Measurements from ENCODE around the gene EXOC3L4. TPM values are rescaled to one million over a fixed set of nuclear protein-coding genes. Genes with fewer than 3 reads are reported as not detected.

The EXOC3L4 gene
- total RNA-seq, 2 experiments from 2014 or later = not detected

DNA sequence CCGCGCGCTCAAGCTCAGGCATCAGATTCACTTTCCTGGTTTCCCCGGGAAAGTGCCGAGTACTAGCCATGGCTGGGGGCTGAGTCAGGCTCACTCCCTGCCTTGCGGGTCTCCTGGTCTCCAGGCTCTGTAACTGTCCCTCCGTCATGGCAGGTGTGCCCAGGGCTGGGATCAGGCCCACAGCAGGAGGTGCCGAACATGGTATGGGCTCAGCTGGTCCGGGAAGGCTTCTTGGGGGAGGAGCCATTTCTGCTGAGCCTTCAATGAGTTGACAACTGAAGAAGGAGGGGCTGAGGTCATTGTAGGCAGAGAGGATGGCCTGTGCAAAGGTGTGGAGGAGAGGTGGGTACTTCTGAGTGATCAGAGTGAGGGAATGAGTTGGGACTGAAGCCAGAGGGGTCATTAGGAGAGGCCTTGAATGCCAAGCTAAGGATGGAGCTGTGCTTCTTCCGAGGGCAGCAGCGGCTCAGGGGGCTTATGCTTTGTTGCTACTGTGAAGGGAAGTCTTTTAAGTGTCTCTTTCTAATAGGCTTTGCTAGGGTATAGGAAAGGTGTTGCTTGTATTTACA, 769 bp downstream of the EXOC3L4 start:
- Histone ChIP-seq H4K20me1 (ENCODE audit: insufficient read depth, low read length) (no peaks in the 10 kb centered on the region), H3K9me2 (ENCODE audit: insufficient read depth, low read length) (no peaks in the 10 kb centered on the region), H3K79me2 (ENCODE audit: insufficient read depth, low read depth, low read length) (no peaks in the 10 kb centered on the region), H3K27ac (ENCODE audit: low read depth, low read length, poor library complexity, severe bottlenecking) (no peak overlapping the region), H3K4me1 (ENCODE audit: insufficient read depth, low read length, poor library complexity, severe bottlenecking) (peaks cover 5% of the 10 kb centered on the region), H3K4me3 (ENCODE audit: low read depth, low read length, poor library complexity, severe bottlenecking) (no peak overlapping the region), H3K36me3 (ENCODE audit: insufficient read depth, low read length) (no peaks in the 10 kb centered on the region), H3K4me2 (ENCODE audit: low read length) (no peak overlapping the region), H2AFZ (ENCODE audit: low read length) (no peak overlapping the region), H3K9me3 (ENCODE audit: low read length) (no peaks in the 10 kb centered on the region)
- POLR2A ChIA-PET = interaction anchor here (1.7 kb wide), 1 partner anchor 10 kb away, joined by 9 read pairs; no protein-coding TSS in a partner anchor
- CTCF ChIA-PET (ENCODE audit: unreplicated experiment) = interaction anchor here (1.0 kb wide), 1 partner anchor 10 kb away, joined by 4 read pairs; no protein-coding TSS in a partner anchor
- DNase-seq (ENCODE audit: low spot score) = no peak
- TF ChIP-seq EZH2phosphoT487 (IDR thresholded peaks at IDR 0.05; ENCODE audit: borderline replicate concordance, low read depth, low read length) (no peak), CTCF (conservative IDR thresholded peaks at IDR 0.05; ENCODE audit: low read length) (no peak)
- BruUV-seq (replicated peaks) = no TSS peak
- intact Hi-C loops (cut with micrococcal nuclease; ENCODE audit: unreplicated experiment) = no loop called here

GRCh38 chr14:103096387-103096786, 1.9 kb downstream of the EXOC3L4 start:
- no TSS peak for BruUV-seq (replicated peaks)
- ChIA-PET POLR2A (interaction anchor here (0.6 to 1.7 kb wide), 3 partner anchors 9 to 196 kb away, joined by 3 to 9 read pairs (median 4); no protein-coding TSS in a partner anchor), CTCF (ENCODE audit: unreplicated experiment) (interaction anchor here (0.6 to 1.0 kb wide), 2 partner anchors 9 to 350 kb away, joined by 4 read pairs; no protein-coding TSS in a partner anchor)
- Histone ChIP-seq H3K9me3 (ENCODE audit: low read length) (no peaks in the 10 kb centered on the region), H3K4me3 (ENCODE audit: low read depth, low read length, poor library complexity, severe bottlenecking) (no peak overlapping the region), H3K79me2 (ENCODE audit: insufficient read depth, low read depth, low read length) (no peaks in the 10 kb centered on the region), H3K4me1 (ENCODE audit: insufficient read depth, low read length, poor library complexity, severe bottlenecking) (peaks cover 16% of the 10 kb centered on the region), H3K36me3 (ENCODE audit: insufficient read depth, low read length) (no peaks in the 10 kb centered on the region), H3K27ac (ENCODE audit: low read depth, low read length, poor library complexity, severe bottlenecking) (no peak overlapping the region), H3K9me2 (ENCODE audit: insufficient read depth, low read length) (no peaks in the 10 kb centered on the region), H3K4me2 (ENCODE audit: low read length) (no peak overlapping the region), H4K20me1 (ENCODE audit: insufficient read depth, low read length) (no peaks in the 10 kb centered on the region), H2AFZ (ENCODE audit: low read length) (no peak overlapping the region)
- intact Hi-C loops (cut with micrococcal nuclease; ENCODE audit: unreplicated experiment) = no loop called here
- no peak for TF ChIP-seq EZH2phosphoT487 (IDR thresholded peaks at IDR 0.05; ENCODE audit: borderline replicate concordance, low read depth, low read length)
- no peak for TF ChIP-seq CTCF (conservative IDR thresholded peaks at IDR 0.05; ENCODE audit: low read length)
- no peak for DNase-seq (ENCODE audit: low spot score)

GRCh38 chr14:103097244-103097993, 2.9 kb downstream of the EXOC3L4 start:
- CTCF ChIA-PET (ENCODE audit: unreplicated experiment) = no interaction called here
- Histone ChIP-seq H3K79me2 (ENCODE audit: insufficient read depth, low read depth, low read length) (no peaks in the 10 kb centered on the region), H3K9me2 (ENCODE audit: insufficient read depth, low read length) (no peaks in the 10 kb centered on the region), H3K4me1 (ENCODE audit: insufficient read depth, low read length, poor library complexity, severe bottlenecking) (peaks cover 17% of the 10 kb centered on the region), H4K20me1 (ENCODE audit: insufficient read depth, low read length) (no peaks in the 10 kb centered on the region), H3K9me3 (ENCODE audit: low read length) (no peaks in the 10 kb centered on the region), H3K27ac (ENCODE audit: low read depth, low read length, poor library complexity, severe bottlenecking) (no peak overlapping the region), H3K36me3 (ENCODE audit: insufficient read depth, low read length) (no peaks in the 10 kb centered on the region), H3K4me2 (ENCODE audit: low read length) (no peak overlapping the region), H3K4me3 (ENCODE audit: low read depth, low read length, poor library complexity, severe bottlenecking) (no peak overlapping the region), H2AFZ (ENCODE audit: low read length) (no peak overlapping the region)
- no peak for TF ChIP-seq CTCF (conservative IDR thresholded peaks at IDR 0.05; ENCODE audit: low read length)
- no peak for TF ChIP-seq EZH2phosphoT487 (IDR thresholded peaks at IDR 0.05; ENCODE audit: borderline replicate concordance, low read depth, low read length)
- DNase-seq (ENCODE audit: low spot score) = no peak
- POLR2A ChIA-PET = interaction anchor here (1.0 kb wide), 1 partner anchor 195 kb away, joined by 4 read pairs; no protein-coding TSS in a partner anchor
- intact Hi-C loops (cut with micrococcal nuclease; ENCODE audit: unreplicated experiment) = no loop called here
- BruUV-seq (replicated peaks) = no TSS peak

Measured in OCI-LY7 (cell line).